HG03095 (cell line): ENCODE results near the gene RPL23.
"Not testable (repeated sequence)": the region's sequence is repeated elsewhere in the genome, so short reads cannot be mapped to it uniquely, and the experiment has no call there.

Experiments used
- ATAC-seq: cut with Tn5 transposase; IDR thresholded peaks from one replicate; pipeline ENCODE4 v1.9.1; 2021; ENCODE audit warnings: moderate library complexity; ENCODE audit not compliant: unreplicated experiment

Gene RPL23

GRCh38 chr17:38868817-38869525 lies 15.4 kb upstream of the RPL23 start:
- peak; percentile 29 for ATAC-seq

GRCh38 chr17:38867968-38868816 lies 14.7 kb upstream of the RPL23 start:
- no peak for ATAC-seq

GRCh38 chr17:38867179-38867967 lies 13.9 kb upstream of the RPL23 start:
- no peak for ATAC-seq

GRCh38 chr17:38864636-38865398 lies 11.3 kb upstream of the RPL23 start:
- ATAC-seq: no peak

DNA sequence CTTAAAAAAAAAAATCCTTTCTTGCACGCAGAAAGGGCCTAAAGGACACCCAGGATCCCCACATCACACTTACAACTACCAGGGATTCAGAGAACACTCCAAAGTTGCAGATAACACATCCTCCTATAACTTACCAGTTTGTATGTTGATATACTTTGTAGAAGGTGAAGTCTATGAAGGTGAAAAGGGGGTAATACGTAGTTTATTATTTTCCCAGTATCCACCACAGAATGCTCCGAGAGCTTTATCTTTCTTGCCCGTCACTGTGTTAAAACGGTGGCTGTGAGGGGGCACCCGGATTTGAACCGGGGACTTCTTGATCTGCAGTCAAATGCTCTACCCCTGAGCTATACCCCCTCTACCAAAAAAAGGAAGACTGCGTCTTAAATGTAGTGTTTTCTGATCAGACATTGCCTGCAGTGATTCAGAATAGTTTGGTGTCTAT lies 7.9 kb upstream of the RPL23 start:
- no peak for ATAC-seq

DNA sequence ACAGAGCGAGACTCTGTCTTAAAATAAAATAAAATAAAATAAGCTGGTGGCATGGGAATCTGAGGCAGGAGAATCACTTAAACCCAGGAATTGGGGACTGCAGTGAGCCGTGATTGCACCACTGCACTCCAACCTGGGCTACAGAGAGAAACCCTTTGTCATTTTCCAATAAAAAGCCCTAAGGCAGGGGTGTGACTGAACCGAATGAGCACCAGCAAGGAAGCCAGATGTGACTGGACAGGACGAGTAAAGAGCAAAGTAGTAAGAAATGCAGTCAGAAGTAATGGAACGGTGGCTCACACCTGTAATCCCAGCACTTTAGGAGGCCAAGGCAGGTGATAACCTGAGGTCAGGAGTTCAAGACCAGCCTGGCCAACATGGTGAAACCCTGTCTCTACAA lies 3.8 kb upstream of the RPL23 start:
- no peak for ATAC-seq

- not testable (repeated sequence) for ATAC-seq
Measured at GRCh38 chr17:38855101-38855714, 1.7 kb upstream of the RPL23 start.

DNA sequence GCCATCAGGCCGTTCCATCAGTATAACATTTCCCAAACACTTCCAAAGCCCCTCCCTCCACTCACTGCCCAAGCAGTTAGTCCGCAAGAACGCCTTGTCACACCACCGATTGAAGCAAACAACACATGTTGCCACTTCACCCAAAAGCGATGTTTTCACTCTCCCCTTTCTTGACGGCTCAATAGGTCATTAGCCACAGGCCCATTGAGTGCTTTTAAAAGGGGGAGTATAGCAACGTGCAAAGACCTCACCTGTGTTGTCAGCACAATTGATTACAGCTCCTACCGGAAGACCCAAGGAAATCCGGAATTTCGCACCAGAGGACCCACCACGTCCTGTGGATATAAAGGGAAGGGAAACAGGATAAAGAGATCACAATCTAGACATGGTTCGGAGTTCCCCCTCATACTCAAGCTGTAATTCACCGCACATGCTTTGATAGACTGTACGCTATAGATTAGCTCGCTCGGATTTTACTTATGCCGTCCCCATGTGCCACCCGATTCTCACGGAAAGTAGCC lies 690 bp downstream of the RPL23 start:
- no peak for ATAC-seq

DNA sequence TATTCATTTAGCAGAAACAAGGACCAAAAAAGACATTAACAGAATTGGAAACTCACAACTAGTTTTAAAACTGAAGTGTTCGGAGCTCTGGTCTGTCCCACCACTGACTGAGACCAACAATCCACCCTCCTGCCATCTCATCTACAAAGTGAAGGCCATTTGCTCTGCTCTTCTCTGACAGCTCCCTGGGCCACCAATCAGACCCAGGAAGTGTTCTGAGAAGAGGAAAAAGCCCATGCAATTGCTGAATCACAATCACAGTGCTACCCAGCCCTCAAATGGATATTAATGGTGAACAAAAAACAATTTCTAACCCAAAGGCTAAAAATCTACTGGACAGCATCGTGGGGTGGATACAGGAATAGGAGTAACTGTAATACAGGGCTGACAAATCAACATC lies 2.1 kb downstream of the RPL23 start:
- ATAC-seq: no peak

DNA sequence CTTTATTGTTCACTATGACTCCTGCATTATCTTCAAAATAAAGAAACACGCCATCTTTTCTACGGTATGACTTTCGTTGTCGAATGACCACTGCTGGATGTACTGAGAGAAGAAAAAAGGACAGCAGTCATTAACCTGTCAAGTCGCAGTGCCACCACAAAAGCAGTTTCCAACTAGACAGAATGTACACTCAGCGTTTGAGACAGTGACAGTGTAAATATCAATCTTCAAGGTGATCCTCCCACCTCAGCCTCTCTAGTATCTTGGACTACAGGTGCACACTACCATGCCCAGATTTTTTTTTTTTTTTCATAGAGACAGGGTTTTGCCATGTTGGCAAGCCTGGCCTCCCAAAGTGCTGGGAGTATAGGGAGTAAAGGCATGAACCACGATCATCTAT lies 3.1 kb downstream of the RPL23 start:
- ATAC-seq: no peak

- no peak for ATAC-seq
Measured at GRCh38 chr17:38848939-38849605, 4.4 kb downstream of the RPL23 start.

DNA sequence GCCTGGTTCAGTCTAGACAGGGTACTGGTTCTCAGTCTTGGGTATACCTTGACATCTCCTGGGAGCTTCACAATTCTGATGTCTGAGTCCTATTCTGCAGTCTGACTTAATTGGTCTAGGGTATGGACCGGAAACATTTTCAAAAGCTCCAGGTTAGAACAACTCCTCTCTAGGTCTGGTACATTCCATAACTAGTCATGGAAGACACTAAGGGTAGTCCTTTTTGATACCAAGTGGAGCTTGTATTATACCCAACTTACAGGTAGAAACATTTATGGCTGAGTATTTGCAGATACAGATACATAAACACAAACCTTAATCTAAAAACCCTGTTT lies 5.0 kb downstream of the RPL23 start:
- ATAC-seq: no peak

GRCh38 chr17:38844261-38844757 lies 9.2 kb downstream of the RPL23 start:
- no peak for ATAC-seq

- ATAC-seq: no peak
Measured at GRCh38 chr17:38825762-38826247, 27.7 kb downstream of the RPL23 start.

DNA sequence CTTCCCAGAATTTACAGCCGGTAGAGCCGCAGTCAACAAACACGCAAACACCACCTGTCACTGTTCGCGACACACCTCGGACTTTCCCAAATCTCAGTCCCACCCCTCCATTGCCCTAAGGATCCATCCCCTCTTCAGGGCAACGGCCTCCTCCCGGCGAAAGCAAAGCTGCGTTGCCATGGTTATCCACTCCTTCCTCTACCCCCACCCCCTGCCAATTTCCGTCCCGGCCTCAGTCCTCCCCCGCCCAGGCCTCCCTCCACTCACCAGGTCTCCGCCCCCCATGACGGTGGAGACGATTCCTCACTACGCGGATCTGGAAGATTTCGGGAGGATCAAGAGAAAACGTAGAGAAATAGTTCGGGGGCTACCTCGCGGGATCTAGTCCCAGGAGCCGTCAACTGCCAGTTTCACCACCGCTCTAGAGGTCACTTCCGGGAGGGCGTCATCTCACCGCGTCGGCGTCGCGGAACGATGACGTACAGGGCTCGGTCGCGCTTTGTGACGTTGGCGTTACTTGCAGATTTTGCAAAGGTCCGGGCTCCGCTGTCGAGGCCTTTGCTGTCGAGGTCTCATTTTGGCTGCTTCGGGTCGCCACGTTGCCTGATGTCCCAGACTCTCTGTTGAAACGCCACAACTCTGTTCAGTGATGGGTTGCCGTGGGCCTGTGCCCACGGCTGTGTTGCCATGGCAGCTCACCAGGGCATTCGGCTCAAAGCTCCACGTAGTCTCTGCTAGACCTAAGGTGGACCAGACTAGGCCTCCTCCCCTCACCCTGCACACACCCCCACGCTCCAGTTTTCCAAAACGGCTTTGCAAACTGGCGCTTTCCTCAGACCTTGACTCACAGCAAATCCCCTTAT lies 28.4 kb downstream of the RPL23 start, which contains the start of gene CWC25:
TSS of gene CWC25 (minus strand) at position 423 of the 863 bp plus-strand sequence. CDS start at position 285, 138 bp downstream.
- no peak for ATAC-seq

GRCh38 chr17:38815576-38816193 lies 37.8 kb downstream of the RPL23 start:
- ATAC-seq: no peak

DNA sequence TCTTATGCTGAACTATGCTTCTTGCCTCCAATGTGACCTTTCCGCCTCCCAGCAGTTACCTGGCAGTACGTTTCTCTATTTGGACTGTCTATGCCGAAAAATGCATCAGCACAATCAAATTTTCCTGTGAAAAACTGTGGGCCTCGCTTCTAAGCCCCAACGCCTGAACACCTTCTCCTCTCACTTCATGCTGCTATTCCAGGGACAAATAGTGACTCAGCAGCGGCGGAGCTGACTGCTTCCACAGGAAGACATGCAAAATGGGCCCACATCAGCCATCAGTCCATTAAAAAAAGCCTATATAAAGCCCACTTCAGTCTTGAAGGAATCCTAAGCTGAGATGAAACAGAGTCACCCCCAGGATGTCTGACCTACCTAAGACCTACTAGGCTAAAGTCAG lies 43.7 kb downstream of the RPL23 start:
- ATAC-seq: no peak
